ENCODE measurements around the gene MARS1.

DNA sequence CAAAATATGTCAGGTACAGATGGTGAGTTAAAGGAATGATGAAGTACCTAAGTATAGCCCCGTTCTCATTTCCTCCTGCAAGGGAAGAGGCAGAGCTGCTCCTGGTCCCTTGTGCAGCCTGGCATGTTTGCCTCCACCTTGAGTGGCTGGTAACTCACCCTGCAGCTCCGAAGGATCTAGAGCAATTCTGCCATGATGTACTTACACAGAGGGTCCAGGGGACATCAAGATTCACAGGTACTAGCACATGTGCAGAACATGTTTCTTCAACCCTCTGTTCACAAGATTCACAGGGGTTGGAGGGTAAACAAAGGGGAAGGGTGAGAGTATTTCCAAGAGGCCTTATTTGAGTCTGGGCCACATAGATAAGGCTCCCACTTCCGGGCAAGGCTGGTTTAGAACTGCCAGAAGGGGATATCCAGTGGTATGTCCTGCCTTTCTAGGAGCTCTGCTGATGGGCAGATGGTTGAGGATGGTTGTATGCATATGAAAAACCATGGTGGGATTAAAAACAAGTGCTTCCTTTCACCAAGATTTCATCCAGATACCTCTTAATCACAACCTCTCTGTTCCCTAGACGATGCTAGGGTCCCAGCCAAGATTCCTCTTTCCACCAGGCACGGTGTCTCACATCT lies 51.4 kb downstream of the MARS1 start:
- TF ChIP-seq TAF1 (IDR thresholded peaks at IDR 0.05; ENCODE audit: low read depth, low read length) = no peak
- TF ChIP-seq POLR2A (IDR thresholded peaks at IDR 0.05; ENCODE audit: low read depth, low read length) = no peak
- TF ChIP-seq POLR2AphosphoS5 (IDR thresholded peaks at IDR 0.05; ENCODE audit: low read depth, low read length) = no peak
- TF ChIP-seq POU2F2 (IDR thresholded peaks at IDR 0.05; ENCODE audit: low read depth, low read length) = no peak

Measured in GM12891 (cell line).